ENCODE data around the gene NEK7. TPM values are rescaled to one million over a fixed set of nuclear protein-coding genes. Genes with fewer than 3 reads are reported as not detected.
"Not testable (repeated sequence)": the region's sequence is repeated elsewhere in the genome, so short reads cannot be mapped to it uniquely, and the experiment has no call there.

The NEK7 gene
- total and polyA plus RNA-seq, 2 donors (not counting 1 experiment from before 2014, with no cell fraction given), result 8.1 to 75.4 TPM

DNA sequence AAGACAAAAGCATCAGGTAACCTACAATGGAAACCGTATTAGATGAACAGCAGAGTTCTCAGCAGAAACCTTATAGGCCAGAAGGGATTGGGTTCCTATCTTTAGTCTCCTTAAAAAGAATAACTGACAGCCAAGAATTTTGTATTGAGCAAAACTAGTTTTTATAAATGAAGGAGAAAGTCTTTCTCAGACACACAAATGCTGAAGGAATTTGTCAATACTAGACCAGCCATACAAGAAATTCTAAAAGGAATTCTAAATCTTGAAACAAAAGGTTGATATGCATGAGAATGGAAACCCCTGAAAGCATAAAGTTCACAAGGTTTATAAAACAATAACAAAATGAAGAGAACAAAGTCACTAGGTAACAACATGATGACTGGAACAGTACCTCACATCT, 58.1 kb downstream of the NEK7 start:
- peaks cover 7% of the 10 kb centered on the region for H3K4me1 Mint-ChIP-seq
- Histone ChIP-seq H3K4me1 (ENCODE audit: control insufficient read depth in 2 of 2, insufficient read depth in 2 of 2, low read length in 2 of 2) (no peaks in the 10 kb centered on the region), H3K79me2 (ENCODE audit: control insufficient read depth, insufficient read depth, low read length) (peaks cover 53% of the 10 kb centered on the region), H2AFZ (ENCODE audit: insufficient read depth, low read depth, low read length, poor library complexity, severe bottlenecking) (no peak overlapping the region), H3K9me3 (ENCODE audit: control extremely low read depth in 1 of 3, control insufficient read depth in 2 of 3, insufficient read depth in 1 of 3, low read length in 2 of 3) (peaks cover 3 to 21% (median 19%) of the 10 kb centered on the region in 3 donors), H4K20me1 (ENCODE audit: control insufficient read depth, insufficient read depth, low read length, poor library complexity, severe bottlenecking) (peaks cover 29% of the 10 kb centered on the region), H3K36me3 (replicated peaks in 1 of 2; ENCODE audit: control extremely low read depth in 1 of 2, control insufficient read depth in 1 of 2, extremely low read depth in 1 of 2, insufficient read depth in 2 of 2, low read length in 1 of 2) (peaks cover 0 to 10% of the 10 kb centered on the region in 2 experiments), H3K27me3 (replicated peaks in 1 of 4; ENCODE audit: control extremely low read depth in 1 of 4, control insufficient read depth in 3 of 4, insufficient read depth in 4 of 4, low read length in 3 of 4) (no peaks in the 10 kb centered on the region), H3K27ac (ENCODE audit: low read length in 2 of 2) (no peak overlapping the region), H3K4me2 (replicated peaks; ENCODE audit: low read depth, low read length, poor library complexity, severe bottlenecking) (no peak overlapping the region), H3K9ac (ENCODE audit: low read length) (no peak overlapping the region), H3K4me3 (ENCODE audit: control extremely low read depth in 1 of 5, extremely low read depth in 1 of 5, insufficient read depth in 1 of 5, low read depth in 2 of 5, low read length in 4 of 5) (no peak overlapping the region)
- H3K27me3 Mint-ChIP-seq, result no peaks in the 10 kb centered on the region
- no CpG with 5 or more reads among the region's 1 CpG for WGBS (ENCODE audit: insufficient coverage)
- no peak for ATAC-seq (ENCODE audit: low read depth)
- ChIA-PET POLR2A (no interaction called here), CTCF (no interaction called here)
- DNase-seq, result no peak
- no peak overlapping the region for H3K27ac Mint-ChIP-seq
- no peak overlapping the region for H3K4me3 Mint-ChIP-seq
- peaks cover 5% of the 10 kb centered on the region for H3K9me3 Mint-ChIP-seq (ENCODE audit: insufficient read depth)
- intact Hi-C loops (cut with micrococcal nuclease), result no loop called here
- no peak for TF ChIP-seq EZH2 (IDR thresholded peaks at IDR 0.05; ENCODE audit: borderline replicate concordance, insufficient read depth, low read depth, low read length, poor library complexity, severe bottlenecking)
- TF ChIP-seq, protein P1, sequence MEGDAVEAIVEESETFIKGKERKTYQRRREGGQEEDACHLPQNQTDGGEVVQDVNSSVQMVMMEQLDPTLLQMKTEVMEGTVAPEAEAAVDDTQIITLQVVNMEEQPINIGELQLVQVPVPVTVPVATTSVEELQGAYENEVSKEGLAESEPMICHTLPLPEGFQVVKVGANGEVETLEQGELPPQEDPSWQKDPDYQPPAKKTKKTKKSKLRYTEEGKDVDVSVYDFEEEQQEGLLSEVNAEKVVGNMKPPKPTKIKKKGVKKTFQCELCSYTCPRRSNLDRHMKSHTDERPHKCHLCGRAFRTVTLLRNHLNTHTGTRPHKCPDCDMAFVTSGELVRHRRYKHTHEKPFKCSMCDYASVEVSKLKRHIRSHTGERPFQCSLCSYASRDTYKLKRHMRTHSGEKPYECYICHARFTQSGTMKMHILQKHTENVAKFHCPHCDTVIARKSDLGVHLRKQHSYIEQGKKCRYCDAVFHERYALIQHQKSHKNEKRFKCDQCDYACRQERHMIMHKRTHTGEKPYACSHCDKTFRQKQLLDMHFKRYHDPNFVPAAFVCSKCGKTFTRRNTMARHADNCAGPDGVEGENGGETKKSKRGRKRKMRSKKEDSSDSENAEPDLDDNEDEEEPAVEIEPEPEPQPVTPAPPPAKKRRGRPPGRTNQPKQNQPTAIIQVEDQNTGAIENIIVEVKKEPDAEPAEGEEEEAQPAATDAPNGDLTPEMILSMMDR (IDR thresholded peaks at IDR 0.05), result no peak

DNA sequence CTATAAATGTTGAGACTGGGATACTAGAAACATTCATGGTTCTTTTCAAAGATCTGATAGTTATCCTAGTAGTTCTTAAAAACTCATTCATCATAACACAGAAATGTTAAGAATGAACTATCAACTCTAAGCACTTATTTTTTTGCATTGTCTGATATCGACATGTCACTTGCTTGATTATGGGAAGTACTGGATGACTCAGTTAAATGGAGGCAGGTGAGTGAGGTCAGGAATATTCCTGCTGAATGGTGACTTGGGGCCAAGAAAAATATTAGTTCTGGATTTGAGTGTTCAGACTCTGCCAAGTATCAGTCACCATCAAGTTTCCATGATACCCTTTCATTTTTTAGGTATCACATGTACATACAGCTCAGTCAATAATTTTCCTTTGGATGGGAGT, 63.6 kb downstream of the NEK7 start:
- Histone ChIP-seq H3K79me2 (ENCODE audit: control insufficient read depth, insufficient read depth, low read length) (peaks cover 29% of the 10 kb centered on the region), H2AFZ (ENCODE audit: insufficient read depth, low read depth, low read length, poor library complexity, severe bottlenecking) (no peak overlapping the region), H3K36me3 (replicated peaks in 1 of 2; ENCODE audit: control extremely low read depth in 1 of 2, control insufficient read depth in 1 of 2, extremely low read depth in 1 of 2, insufficient read depth in 2 of 2, low read length in 1 of 2) (peaks cover 0 to 3% of the 10 kb centered on the region in 2 experiments), H3K27ac (ENCODE audit: low read length in 2 of 2) (no peak overlapping the region), H3K4me2 (replicated peaks; ENCODE audit: low read depth, low read length, poor library complexity, severe bottlenecking) (no peak overlapping the region), H3K27me3 (replicated peaks in 1 of 4; ENCODE audit: control extremely low read depth in 1 of 4, control insufficient read depth in 3 of 4, insufficient read depth in 4 of 4, low read length in 3 of 4) (no peaks in the 10 kb centered on the region), H4K20me1 (ENCODE audit: control insufficient read depth, insufficient read depth, low read length, poor library complexity, severe bottlenecking) (peaks cover 5% of the 10 kb centered on the region), H3K4me3 (ENCODE audit: control extremely low read depth in 1 of 5, extremely low read depth in 1 of 5, insufficient read depth in 1 of 5, low read depth in 2 of 5, low read length in 4 of 5) (no peak overlapping the region), H3K9ac (ENCODE audit: low read length) (no peak overlapping the region), H3K4me1 (ENCODE audit: control insufficient read depth in 2 of 2, insufficient read depth in 2 of 2, low read length in 2 of 2) (no peaks in the 10 kb centered on the region), H3K9me3 (ENCODE audit: control extremely low read depth in 1 of 3, control insufficient read depth in 2 of 3, insufficient read depth in 1 of 3, low read length in 2 of 3) (no peaks in the 10 kb centered on the region)
- WGBS (ENCODE audit: insufficient coverage), result 80% methylated on average over 1 of the region's 1 CpG
- H3K9me3 Mint-ChIP-seq (ENCODE audit: insufficient read depth), result no peaks in the 10 kb centered on the region
- TF ChIP-seq EZH2 (IDR thresholded peaks at IDR 0.05; ENCODE audit: borderline replicate concordance, insufficient read depth, low read depth, low read length, poor library complexity, severe bottlenecking), result no peak
- TF ChIP-seq, protein P1 (IDR thresholded peaks at IDR 0.05), result no peak
- ATAC-seq (ENCODE audit: low read depth), result no peak
- H3K4me3 Mint-ChIP-seq, result no peak overlapping the region
- intact Hi-C loops (cut with micrococcal nuclease), result loop anchor here (5.0 kb wide), 1 partner anchor 43 kb away; no protein-coding TSS in a partner anchor
- peaks cover 12% of the 10 kb centered on the region for H3K4me1 Mint-ChIP-seq
- no peak for DNase-seq
- POLR2A ChIA-PET, result no interaction called here
- H3K27ac Mint-ChIP-seq, result no peak overlapping the region
- CTCF ChIA-PET, result no interaction called here
- H3K27me3 Mint-ChIP-seq, result no peaks in the 10 kb centered on the region

DNA sequence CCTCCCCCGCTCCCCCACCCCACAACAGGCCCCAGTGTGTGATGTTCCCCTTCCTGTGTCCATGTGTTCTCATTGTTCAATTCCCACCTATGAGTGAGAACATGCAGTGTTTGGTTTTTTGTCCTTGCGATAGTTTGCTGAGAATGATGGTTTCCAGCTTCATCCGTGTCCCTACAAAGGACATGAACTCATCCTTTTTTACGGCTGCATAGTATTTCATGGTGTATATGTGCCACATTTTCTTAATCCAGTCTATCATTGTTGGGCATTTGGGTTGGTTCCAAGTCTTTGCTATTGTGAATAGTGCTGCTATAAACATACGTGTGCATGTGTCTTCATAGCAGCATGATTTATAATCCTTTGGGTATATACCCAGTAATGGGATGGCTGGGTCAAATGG, 70.2 kb downstream of the NEK7 start:
- Histone ChIP-seq H3K79me2 (ENCODE audit: control insufficient read depth, insufficient read depth, low read length) (peaks cover 19% of the 10 kb centered on the region), H4K20me1 (ENCODE audit: control insufficient read depth, insufficient read depth, low read length, poor library complexity, severe bottlenecking) (peaks cover 30% of the 10 kb centered on the region)
- H3K9ac ChIP-seq (ENCODE audit: low read length); ATAC-seq (ENCODE audit: low read depth); H3K27me3 ChIP-seq (replicated peaks in 1 of 4; ENCODE audit: control extremely low read depth in 1 of 4, control insufficient read depth in 3 of 4, insufficient read depth in 4 of 4, low read length in 3 of 4); H2AFZ ChIP-seq (ENCODE audit: insufficient read depth, low read depth, low read length, poor library complexity, severe bottlenecking); H3K9me3 Mint-ChIP-seq (ENCODE audit: insufficient read depth); H3K27me3 Mint-ChIP-seq; POLR2A ChIA-PET; H3K27ac Mint-ChIP-seq; H3K4me1 Mint-ChIP-seq; H3K4me2 ChIP-seq (replicated peaks; ENCODE audit: low read depth, low read length, poor library complexity, severe bottlenecking); CTCF ChIA-PET; intact Hi-C loops (cut with micrococcal nuclease); H3K27ac ChIP-seq (ENCODE audit: low read length in 2 of 2); H3K4me3 Mint-ChIP-seq; H3K4me1 ChIP-seq (ENCODE audit: control insufficient read depth in 2 of 2, insufficient read depth in 2 of 2, low read length in 2 of 2); H3K9me3 ChIP-seq (ENCODE audit: control extremely low read depth in 1 of 3, control insufficient read depth in 2 of 3, insufficient read depth in 1 of 3, low read length in 2 of 3); H3K4me3 ChIP-seq (ENCODE audit: control extremely low read depth in 1 of 5, extremely low read depth in 1 of 5, insufficient read depth in 1 of 5, low read depth in 2 of 5, low read length in 4 of 5); H3K36me3 ChIP-seq (replicated peaks in 1 of 2; ENCODE audit: control extremely low read depth in 1 of 2, control insufficient read depth in 1 of 2, extremely low read depth in 1 of 2, insufficient read depth in 2 of 2, low read length in 1 of 2); DNase-seq: not testable (repeated sequence)
- no CpG with 5 or more reads among the region's 5 CpGs for WGBS (ENCODE audit: insufficient coverage)

All from B cell (primary cell).